ENCODE results near the gene CXCL10.

DNA sequence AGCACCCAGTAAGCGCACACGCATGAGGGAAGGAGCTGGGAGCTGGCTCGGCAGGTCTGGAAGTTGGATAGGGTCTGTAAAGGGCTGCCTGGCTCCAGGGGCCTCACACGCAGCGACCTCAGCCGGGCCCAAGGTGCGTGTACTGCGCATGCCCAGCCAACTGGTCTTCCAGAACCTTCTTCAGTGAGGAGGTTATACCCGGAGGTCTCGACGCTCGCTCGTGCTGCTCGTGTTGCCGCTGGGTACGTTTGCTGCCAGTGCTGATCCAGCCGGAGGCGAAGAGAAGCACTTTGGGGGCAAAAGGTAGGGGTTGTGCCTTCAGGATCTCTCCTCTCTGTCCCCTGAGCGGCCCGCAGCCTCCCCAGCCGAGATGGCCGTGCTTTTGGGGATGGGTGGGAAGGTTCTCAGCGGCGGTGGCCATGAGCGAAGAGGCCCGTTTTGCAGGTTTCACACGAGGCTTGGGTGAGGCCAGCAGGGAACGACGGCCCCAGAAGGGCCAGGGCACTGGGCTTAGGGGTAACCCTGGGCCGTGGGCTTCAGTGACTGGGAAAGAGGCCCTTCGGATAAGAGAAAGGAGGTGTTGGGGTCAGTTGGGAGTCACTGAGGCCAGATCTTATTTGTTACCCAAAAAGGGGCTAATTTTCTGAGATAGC, 12.2 kb downstream of the CXCL10 start:
- TF ChIP-seq, protein P1, sequence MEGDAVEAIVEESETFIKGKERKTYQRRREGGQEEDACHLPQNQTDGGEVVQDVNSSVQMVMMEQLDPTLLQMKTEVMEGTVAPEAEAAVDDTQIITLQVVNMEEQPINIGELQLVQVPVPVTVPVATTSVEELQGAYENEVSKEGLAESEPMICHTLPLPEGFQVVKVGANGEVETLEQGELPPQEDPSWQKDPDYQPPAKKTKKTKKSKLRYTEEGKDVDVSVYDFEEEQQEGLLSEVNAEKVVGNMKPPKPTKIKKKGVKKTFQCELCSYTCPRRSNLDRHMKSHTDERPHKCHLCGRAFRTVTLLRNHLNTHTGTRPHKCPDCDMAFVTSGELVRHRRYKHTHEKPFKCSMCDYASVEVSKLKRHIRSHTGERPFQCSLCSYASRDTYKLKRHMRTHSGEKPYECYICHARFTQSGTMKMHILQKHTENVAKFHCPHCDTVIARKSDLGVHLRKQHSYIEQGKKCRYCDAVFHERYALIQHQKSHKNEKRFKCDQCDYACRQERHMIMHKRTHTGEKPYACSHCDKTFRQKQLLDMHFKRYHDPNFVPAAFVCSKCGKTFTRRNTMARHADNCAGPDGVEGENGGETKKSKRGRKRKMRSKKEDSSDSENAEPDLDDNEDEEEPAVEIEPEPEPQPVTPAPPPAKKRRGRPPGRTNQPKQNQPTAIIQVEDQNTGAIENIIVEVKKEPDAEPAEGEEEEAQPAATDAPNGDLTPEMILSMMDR (IDR thresholded peaks at IDR 0.05; ENCODE audit: low read depth, low read length, missing input control), result no peak
- TF ChIP-seq, protein P2, sequence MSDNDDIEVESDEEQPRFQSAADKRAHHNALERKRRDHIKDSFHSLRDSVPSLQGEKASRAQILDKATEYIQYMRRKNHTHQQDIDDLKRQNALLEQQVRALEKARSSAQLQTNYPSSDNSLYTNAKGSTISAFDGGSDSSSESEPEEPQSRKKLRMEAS (IDR thresholded peaks at IDR 0.05), result no peak
- TF ChIP-seq FOXA1 (IDR thresholded peaks at IDR 0.05), result no peak
- TF ChIP-seq HNF4G (IDR thresholded peaks at IDR 0.05), result no peak
- no peak for TF ChIP-seq SP1 (IDR thresholded peaks at IDR 0.05)
- TF ChIP-seq RAD21 (IDR thresholded peaks at IDR 0.05), result no peak

Data from liver (tissue), 3 donors.